SK-N-SH (cell line): ENCODE data around the gene PPDPF.

ENCODE experiments used
- CTCF ChIP-seq: fragments of 200-600 bp; sonication (generic); IDR thresholded peaks from 2 replicates; pipeline ENCODE4 v1.6.1; 2017; ENCODE audit warnings: antibody characterized with exemption, mild to moderate bottlenecking, moderate library complexity
- EZH2phosphoT487 ChIP-seq: fragments of 200-600 bp; sonication (generic); IDR thresholded peaks from 2 replicates; pipeline ENCODE4 v1.6.1; 2017; ENCODE audit warnings: low read depth, mixed run types, mild to moderate bottlenecking, antibody characterized with exemption, moderate library complexity, borderline replicate concordance
- GATA2 ChIP-seq: sonication (generic); formaldehyde crosslinking; IDR thresholded peaks from 2 replicates; pipeline ENCODE4 v1.5.0; 2020; ENCODE audit warnings: mild to moderate bottlenecking, missing genetic modification reagents
- IRF3 ChIP-seq: fragments of 150-350 bp; IDR thresholded peaks from 2 replicates; pipeline ENCODE4 v1.6.1; 2016; ENCODE audit warnings: mild to moderate bottlenecking, low read depth, low read length
- MXI1 ChIP-seq: IDR thresholded peaks from 2 replicates; pipeline ENCODE4 v1.6.1; 2012; ENCODE audit warnings: mild to moderate bottlenecking, low read depth, low read length, improper control_type of control experiment
- PBX3 ChIP-seq: IDR thresholded peaks from 2 replicates; pipeline ENCODE4; 2012
- POLR2AphosphoS5 ChIP-seq: IDR thresholded peaks from 2 replicates; pipeline ENCODE4 v1.6.1; 2012; ENCODE audit warnings: low read depth, low read length
- RCOR1 ChIP-seq: fragments of 150-350 bp; IDR thresholded peaks from 2 replicates; pipeline ENCODE4 v1.6.1; 2017; ENCODE audit warnings: antibody characterized with exemption, low read length
- RFX5 ChIP-seq: IDR thresholded peaks from 2 replicates; pipeline ENCODE4 v1.6.1; 2012; ENCODE audit warnings: mild to moderate bottlenecking, improper control_type of control experiment, low read length
- SIN3A ChIP-seq: IDR thresholded peaks from 2 replicates; pipeline ENCODE4 v1.6.1; 2012; ENCODE audit warnings: low read depth, mild to moderate bottlenecking, low read length, moderate library complexity, borderline replicate concordance
- SMC3 ChIP-seq: IDR thresholded peaks from 2 replicates; pipeline ENCODE4 v1.6.1; 2012; ENCODE audit warnings: low read depth, low read length, improper control_type of control experiment
- TAF1 ChIP-seq: IDR thresholded peaks from 2 replicates; pipeline ENCODE4 v1.6.1; 2012; ENCODE audit warnings: low read depth, mild to moderate bottlenecking, low read length, moderate library complexity, borderline replicate concordance
- YY1 ChIP-seq: IDR thresholded peaks from 2 replicates; pipeline ENCODE4 v1.4.0; 2012; ENCODE audit warnings: low read depth, mild to moderate bottlenecking

GRCh38 chr20:63541371-63541770 lies 20.8 kb downstream of the PPDPF start:
- TF ChIP-seq CTCF = no peak
- no peak for TF ChIP-seq EZH2phosphoT487
- no peak for TF ChIP-seq SMC3
- no peak for TF ChIP-seq RFX5
- no peak for TF ChIP-seq GATA2 (CRISPR knock-in tag)
- no peak for TF ChIP-seq YY1
- TF ChIP-seq MXI1 = no peak
- TF ChIP-seq RCOR1 = no peak
- TF ChIP-seq IRF3 = no peak
- no peak for TF ChIP-seq POLR2AphosphoS5
- no peak for TF ChIP-seq TAF1
- no peak for TF ChIP-seq PBX3
- TF ChIP-seq SIN3A = no peak
